Aorta (tissue), 5 donors: ENCODE data around the gene SPDYE2B. TPM values are rescaled to one million over a fixed set of nuclear protein-coding genes. Genes with fewer than 3 reads are reported as not detected.
"Not testable (repeated sequence)": the region's sequence is repeated elsewhere in the genome, so short reads cannot be mapped to it uniquely, and the experiment has no call there.

Experiments used
- ATAC-seq: fragments of 200-7000 bp; cut with Tn5 transposase; one replicate; pipeline ENCODE4 v1.9.1; 2022; ENCODE audit warnings: moderate library complexity; ENCODE audit not compliant: low FRiP score
- DNase-seq, 2 donors: peaks; one replicate each; pipeline ENCODE4 v3.0.0-alpha.2; 2020
- H3K27ac ChIP-seq, 2 donors: one replicate each; pipeline ENCODE4 v1.5.1; 2013; ENCODE audit warnings: low read length in 2 of 2, mild to moderate bottlenecking in 2 of 2, moderate library complexity in 2 of 2, control low read depth in 1 of 2, inconsistent platforms in 1 of 2, low read depth in 1 of 2
- H3K27me3 ChIP-seq, 2 donors: one replicate each; pipeline ENCODE4 v1.6.1; 2013; ENCODE audit warnings: control low read depth in 1 of 2, low read length in 1 of 2, mild to moderate bottlenecking in 1 of 2, moderate library complexity in 1 of 2; ENCODE audit not compliant: insufficient read depth in 2 of 2, control insufficient read depth in 1 of 2
- H3K36me3 ChIP-seq, 2 donors: one replicate each; pipeline ENCODE4 v1.6.1; 2013; ENCODE audit warnings: control low read depth in 1 of 2, low read length in 1 of 2, mild to moderate bottlenecking in 1 of 2; ENCODE audit not compliant: insufficient read depth in 2 of 2, control insufficient read depth in 1 of 2
- H3K4me1 ChIP-seq, 2 donors: one replicate each; pipeline ENCODE4 v1.6.1; 2013; ENCODE audit warnings: low read length in 2 of 2, control low read depth in 1 of 2, mild to moderate bottlenecking in 1 of 2, moderate library complexity in 1 of 2; ENCODE audit not compliant: insufficient read depth in 2 of 2, control insufficient read depth in 1 of 2
- H3K4me3 ChIP-seq, 2 donors: one replicate each; pipeline ENCODE4 v1.5.1; 2013; ENCODE audit warnings: low read length in 2 of 2, control low read depth in 1 of 2, mild to moderate bottlenecking in 1 of 2
- H3K9me3 ChIP-seq: one replicate; pipeline ENCODE4 v1.6.1; 2013; ENCODE audit warnings: mild to moderate bottlenecking, low read length; ENCODE audit not compliant: control insufficient read depth
- whole genome bisulfite sequencing, 2 donors: extraction: QIAGEN DNeasy Blood & Tissue Kit; methylation state at CpG; one replicate each; pipeline ENCODE4 v1.1.7; 2013; 5-methylcytosine and 5-hydroxymethylcytosine counted together
- intact Hi-C, 2 donors: fragments of 100-400 bp; cut with DNase I; formaldehyde crosslinking; loops; one replicate each; pipeline versions ENCODE4 v1.14.2 to v1.15.0; 2022
- polyA plus RNA-seq, 2 donors: library from polyadenylated mRNA; stranded (reverse); fragments of 200-250 nt; gene quantifications; one replicate each; pipeline ENCODE4 v1.2.3, GENCODE V29; 2013
- total RNA-seq, 2 donors: library from RNA; stranded (reverse); fragmentation: NEBNext Ultra II Directional; extraction: Animal tissue kit (Norgen Biotek cat#: 25700); gene quantifications; one replicate each; pipeline ENCODE4 v1.2.1, GENCODE V29; 2021
- donor health status: healthy with polysubstance abuse.
- donor health status: Bipolar disorder and iron deficiency.
- donor health status: DM: no; HTN: no; CAD: no.
- donor health status: DM: no; HTN: no; CAD: no.
- donor health status: DM: yes; HTN: yes; CAD: no.

The SPDYE2B gene
- total and polyA plus RNA-seq, 4 donors: not detected

DNA sequence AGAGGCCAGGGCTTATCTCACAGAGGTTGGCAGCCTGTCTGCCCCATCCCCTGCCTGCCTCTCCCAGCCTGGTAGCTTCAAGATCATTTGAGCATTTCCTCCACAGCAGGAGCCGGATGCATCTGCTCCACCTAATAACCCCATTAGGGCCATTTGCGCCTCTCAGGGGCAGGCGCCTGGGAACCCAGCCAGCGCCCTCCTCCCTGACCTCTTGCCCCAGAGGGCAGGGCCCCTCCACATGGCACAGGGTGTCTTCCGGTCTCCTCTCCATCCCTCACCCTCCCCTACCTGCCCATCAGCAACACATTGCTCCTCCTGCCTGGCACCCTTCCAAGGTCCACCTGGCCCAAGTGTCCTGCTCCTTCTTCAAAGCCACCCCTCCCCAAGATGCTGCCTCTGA is 14.8 kb upstream of the SPDYE2B start:
- DNase-seq, H3K4me1 ChIP-seq, H3K4me3 ChIP-seq, H3K27ac ChIP-seq, intact Hi-C loops, H3K9me3 ChIP-seq, H3K27me3 ChIP-seq, H3K36me3 ChIP-seq: not testable (repeated sequence)
- ATAC-seq: peak; percentile 12
- 86% methylated on average over 3 of the region's 5 CpGs; no CpG with 5 or more reads in 1 of the 2 donors for WGBS, 2 donors

DNA sequence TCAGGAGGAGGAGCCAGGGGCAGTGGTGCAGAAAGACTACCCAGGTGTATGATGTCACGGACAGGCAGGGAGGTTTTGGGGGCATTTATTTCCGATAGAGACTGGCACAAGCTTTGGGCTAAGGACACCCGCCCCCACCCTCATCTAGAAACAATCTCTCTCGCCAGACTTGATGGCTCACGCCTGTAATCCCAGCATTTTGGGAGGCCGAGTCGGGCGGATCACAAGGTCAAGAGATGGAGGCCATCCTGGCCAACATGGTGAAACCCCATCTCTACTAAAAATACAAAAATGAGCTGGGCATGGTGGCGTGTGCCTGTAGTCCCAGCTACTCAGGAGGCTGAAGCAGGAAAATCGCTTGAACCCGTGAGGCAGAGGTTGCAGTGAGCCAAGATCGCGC is 13.2 kb upstream of the SPDYE2B start:
- intact Hi-C loops, H3K4me3 ChIP-seq, H3K9me3 ChIP-seq, ATAC-seq, H3K4me1 ChIP-seq, H3K36me3 ChIP-seq, H3K27me3 ChIP-seq, H3K27ac ChIP-seq: not testable (repeated sequence)
- DNase-seq: peak in 1 of 2 donors; percentile 35
- WGBS, 2 donors: 86 to 90% methylated on average over 8 to 9 of the region's 13 CpGs

DNA sequence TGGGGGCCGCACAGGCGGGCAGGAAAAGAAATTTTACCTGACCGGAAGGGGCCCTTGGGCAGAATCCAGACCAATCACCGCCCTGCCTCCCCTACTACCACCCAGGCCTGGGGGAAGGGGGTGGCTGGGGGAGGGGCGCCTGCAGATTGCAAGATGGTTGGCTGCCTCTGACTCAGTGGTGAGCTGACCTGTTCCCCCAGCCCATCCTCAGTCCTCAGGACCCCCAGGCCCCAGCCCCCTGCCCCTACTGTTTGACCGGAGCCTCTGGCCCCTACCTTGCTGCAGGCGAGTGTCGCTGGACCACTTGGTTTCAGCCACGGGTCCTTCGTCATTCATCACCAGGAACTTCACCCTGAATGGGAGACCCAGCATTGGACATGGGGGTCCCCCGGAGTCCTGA is 11.3 kb upstream of the SPDYE2B start:
- DNase-seq: peak; percentile 42 to 47
- WGBS, 2 donors: 77 to 88% methylated on average over 7 to 8 of the region's 11 CpGs
- H3K4me1 ChIP-seq, H3K4me3 ChIP-seq, H3K36me3 ChIP-seq, H3K9me3 ChIP-seq, H3K27ac ChIP-seq, intact Hi-C loops, H3K27me3 ChIP-seq: not testable (repeated sequence)
- ATAC-seq: peak; percentile 3

DNA sequence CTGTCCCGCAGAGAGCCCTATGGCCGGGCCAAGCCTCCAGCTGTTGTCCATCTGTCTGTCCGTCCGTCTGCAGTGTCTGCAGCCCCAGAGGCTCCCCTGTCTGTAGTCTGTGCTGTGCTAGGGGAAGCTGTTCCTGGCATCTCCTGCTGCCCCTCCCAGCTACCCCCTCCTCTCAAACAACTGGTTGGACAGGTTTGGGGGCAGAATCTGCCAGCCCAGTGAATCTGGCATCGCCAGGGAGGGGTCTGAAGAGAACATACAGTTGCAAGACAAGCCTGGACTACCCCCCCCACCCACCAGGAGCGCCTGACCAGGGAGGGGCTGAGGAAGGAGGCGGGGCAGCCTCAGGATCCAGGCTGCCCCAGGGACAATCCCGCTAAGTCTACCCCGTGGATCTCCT is 7.4 kb upstream of the SPDYE2B start, which contains the start of gene UPK3BL1:
Gene UPK3BL1, minus strand, starts transcription at position 101 of the 400 bp plus-strand sequence. Its CDS starts 50 bp downstream, at position 51.
- DNase-seq, intact Hi-C loops, H3K4me3 ChIP-seq, H3K9me3 ChIP-seq, H3K4me1 ChIP-seq, ATAC-seq, H3K27ac ChIP-seq, H3K27me3 ChIP-seq, H3K36me3 ChIP-seq: not testable (repeated sequence)
- WGBS, 2 donors: no CpG with 5 or more reads among the region's 9 CpGs

DNA sequence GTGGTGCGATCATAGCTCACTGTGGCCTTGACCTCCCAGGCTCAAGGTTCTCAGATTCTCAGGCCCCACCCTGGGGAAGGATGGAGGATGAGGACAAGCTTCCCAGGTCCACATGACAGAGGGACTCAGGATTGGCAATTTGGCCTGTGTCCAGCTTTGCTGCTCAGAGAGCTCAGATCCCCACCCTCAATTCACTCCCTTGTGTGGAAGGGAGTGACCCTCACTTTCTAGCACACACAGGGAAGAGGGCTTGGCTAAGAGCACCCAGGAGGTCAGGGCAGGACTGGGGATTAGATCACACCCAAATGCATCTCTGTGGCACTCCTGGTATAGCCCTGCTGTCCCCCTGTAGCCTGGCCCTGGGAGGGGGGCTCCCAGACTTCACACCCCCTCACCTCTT is 6.7 kb upstream of the SPDYE2B start:
- intact Hi-C loops, DNase-seq, H3K4me1 ChIP-seq, H3K36me3 ChIP-seq, H3K9me3 ChIP-seq, H3K4me3 ChIP-seq, H3K27me3 ChIP-seq, H3K27ac ChIP-seq, ATAC-seq: not testable (repeated sequence)
- WGBS, 2 donors: no CpG with 5 or more reads among the region's 1 CpG

DNA sequence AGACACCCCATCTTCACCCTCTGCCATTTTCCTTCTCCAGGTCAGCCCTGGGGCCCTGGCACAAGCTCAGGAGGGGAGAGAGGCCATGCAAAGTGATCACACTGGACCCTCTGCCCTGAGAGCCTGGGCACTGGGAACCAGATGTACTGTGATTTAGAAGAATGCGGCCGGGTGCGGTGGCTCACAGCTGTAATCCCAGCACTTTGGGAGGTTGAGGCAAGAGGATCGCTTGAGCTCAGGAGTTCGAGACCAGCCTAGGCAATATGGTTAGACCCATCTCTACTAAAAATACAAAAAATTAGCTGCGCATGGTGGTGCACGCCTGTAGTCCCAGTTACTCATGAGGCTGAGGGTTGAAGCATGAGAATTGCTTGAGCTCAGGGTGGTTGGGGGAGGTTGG is 2.3 kb upstream of the SPDYE2B start:
- H3K9me3 ChIP-seq, intact Hi-C loops, H3K36me3 ChIP-seq, H3K4me1 ChIP-seq, H3K27me3 ChIP-seq, H3K27ac ChIP-seq, H3K4me3 ChIP-seq: not testable (repeated sequence)
- ATAC-seq (peak; percentile 39), DNase-seq (peak in 1 of 2 donors; percentile 50)
- 97% methylated on average over 5 of the region's 7 CpGs for WGBS, 2 donors

DNA sequence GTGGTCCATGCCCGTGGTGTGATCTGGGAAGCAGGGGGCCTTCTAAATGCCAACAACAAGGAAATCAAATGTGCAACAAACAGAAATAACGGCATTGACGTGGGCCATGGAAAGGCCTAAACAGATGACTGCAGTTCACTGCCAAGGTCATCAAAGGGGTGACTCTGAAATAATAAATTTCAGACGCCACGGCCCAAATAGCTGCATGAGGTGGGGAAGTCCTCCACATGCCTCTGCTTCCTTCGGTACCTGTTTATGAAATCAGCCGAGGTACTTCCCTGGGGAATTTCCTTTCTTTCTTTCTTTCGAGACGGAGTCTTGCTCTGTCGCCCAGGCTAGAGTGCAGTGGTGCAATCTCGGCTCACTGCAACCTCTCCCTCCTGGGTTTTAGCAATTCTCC is 14.6 kb downstream of the SPDYE2B start:
- H3K36me3 ChIP-seq, intact Hi-C loops, H3K27me3 ChIP-seq, ATAC-seq, H3K9me3 ChIP-seq, H3K4me3 ChIP-seq, H3K27ac ChIP-seq, H3K4me1 ChIP-seq: not testable (repeated sequence)
- 74 to 79% methylated on average over 4 of the region's 11 CpGs for WGBS, 2 donors
- DNase-seq: peak in 1 of 2 donors; percentile 7

DNA sequence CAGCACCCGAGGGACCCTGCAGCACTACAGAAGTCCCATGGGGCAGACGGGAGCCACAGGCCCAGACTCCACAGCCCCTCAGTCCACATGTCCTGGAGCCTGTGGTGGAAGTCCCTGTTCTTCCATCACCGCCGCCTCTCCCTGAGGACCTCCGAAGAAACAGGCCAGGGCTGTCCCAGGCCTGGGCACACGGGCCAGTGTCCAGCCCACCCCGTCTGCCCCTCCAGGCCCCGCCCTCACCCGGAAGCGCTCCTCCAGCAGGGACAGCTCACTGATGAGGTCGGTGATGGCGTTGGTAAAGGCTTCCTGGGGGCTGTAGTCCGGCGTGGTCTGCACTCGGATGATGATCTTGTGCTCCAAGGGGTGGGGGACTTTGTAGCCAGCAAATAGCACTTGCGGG is 16.7 kb downstream of the SPDYE2B start:
- DNase-seq, H3K36me3 ChIP-seq, intact Hi-C loops, H3K4me1 ChIP-seq, H3K27ac ChIP-seq, H3K27me3 ChIP-seq, H3K9me3 ChIP-seq, H3K4me3 ChIP-seq: not testable (repeated sequence)
- no CpG with 5 or more reads among the region's 16 CpGs for WGBS, 2 donors
- ATAC-seq: peak; percentile 53

DNA sequence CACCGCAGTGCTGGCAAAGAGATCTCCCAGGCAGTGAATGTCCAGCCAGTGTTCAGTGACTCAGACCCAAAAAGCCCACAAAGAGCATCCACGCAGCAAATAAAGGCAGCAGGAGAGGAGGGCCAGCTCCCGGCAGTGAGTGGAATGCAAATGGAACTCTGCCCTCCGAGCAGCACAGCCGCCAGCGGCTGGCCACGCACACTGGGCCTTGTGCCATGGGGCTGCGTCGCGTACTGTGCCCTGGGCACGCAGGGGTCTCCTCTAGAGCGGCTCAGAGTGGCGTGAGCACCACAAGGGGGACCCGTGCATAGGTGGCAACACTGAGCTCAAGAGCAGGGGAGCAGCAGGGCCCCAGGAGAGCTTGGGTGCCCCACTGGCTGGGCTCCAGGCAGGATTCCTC is 17.4 kb downstream of the SPDYE2B start:
- H3K9me3 ChIP-seq, H3K4me1 ChIP-seq, H3K27me3 ChIP-seq, H3K4me3 ChIP-seq, H3K27ac ChIP-seq, H3K36me3 ChIP-seq, intact Hi-C loops: not testable (repeated sequence)
- ATAC-seq (peak; percentile 47), DNase-seq (peak in 1 of 2 donors; percentile 38)
- WGBS, 2 donors: 66 to 75% methylated on average over 7 to 9 of the region's 14 CpGs
